ENCODE data around the gene TSPYL4. TPM values are rescaled to one million over a fixed set of nuclear protein-coding genes. Genes with fewer than 3 reads are reported as not detected.

TSPYL4 gene
- total and polyA plus RNA-seq, 2 of the 8 experiments (the other 6 are each of a cell fraction or from before 2014, with no cell fraction given), result 20.5 to 22.6 TPM

GRCh38 chr6:116229287-116229913, 24.5 kb downstream of the TSPYL4 start (continued):
- TF ChIP-seq EZH2 (IDR thresholded peaks at IDR 0.05; ENCODE audit: low read depth, low read length, severe bottlenecking), result no peak
- TF ChIP-seq EGR1 (IDR thresholded peaks at IDR 0.05; ENCODE audit: borderline replicate concordance, low read depth, low read length), result no peak
- 0 out of 2 replicates have a peak, but pooled peaks have one; percentile 31 for TF ChIP-seq ATF3 (IDR thresholded peaks at IDR 0.05; ENCODE audit: insufficient read depth, low read depth, low read length)
- TF ChIP-seq GABPA (IDR thresholded peaks at IDR 0.05; ENCODE audit: borderline replicate concordance, insufficient read depth, low read length), result no peak
- no peak for TF ChIP-seq ASH2L (IDR thresholded peaks at IDR 0.05; ENCODE audit: low read length)
- TF ChIP-seq CBX5 (IDR thresholded peaks at IDR 0.05; ENCODE audit: low read depth, low read length), result no peak
- no peak for TF ChIP-seq SIX5 (IDR thresholded peaks at IDR 0.05; ENCODE audit: low read depth, low read length)
- no peak for TF ChIP-seq RAD21 (IDR thresholded peaks at IDR 0.05 in 1 of 2, conservative IDR thresholded peaks at IDR 0.05 in 1 of 2; ENCODE audit: low read depth in 2 of 2, low read length in 2 of 2)
- no peak for TF ChIP-seq CHD1 (IDR thresholded peaks at IDR 0.05; ENCODE audit: low read depth, low read length)
- TF ChIP-seq TBP (IDR thresholded peaks at IDR 0.05; ENCODE audit: low read depth, low read length), result no peak
- peak; percentile 58 for TF ChIP-seq POLR2AphosphoS5 (IDR thresholded peaks at IDR 0.05; ENCODE audit: low read depth, low read length)
- TF ChIP-seq POLR2A (IDR thresholded peaks at IDR 0.05; ENCODE audit: control extremely low read depth in 1 of 2, low read depth in 2 of 2, low read length in 2 of 2), result peak in 1 of 2 experiments; percentile 58; a peak in 1 of 3 replicates
- peak; percentile 81 for TF ChIP-seq CHD2 (IDR thresholded peaks at IDR 0.05; ENCODE audit: low read length)
- TF ChIP-seq GTF2F1 (IDR thresholded peaks at IDR 0.05; ENCODE audit: borderline replicate concordance, low read depth, low read length), result no peak
- no peak for TF ChIP-seq JUN (IDR thresholded peaks at IDR 0.05; ENCODE audit: low read depth, low read length)
- no peak for TF ChIP-seq ZNF274 (IDR thresholded peaks at IDR 0.05; ENCODE audit: borderline replicate concordance, extremely low read depth, low read length)
- no peak for TF ChIP-seq BACH1 (IDR thresholded peaks at IDR 0.05; ENCODE audit: low read length)
- TF ChIP-seq E2F6 (IDR thresholded peaks at IDR 0.05), result no peak
- no peak for TF ChIP-seq KDM5A (IDR thresholded peaks at IDR 0.05; ENCODE audit: low read length)
- TF ChIP-seq RNF2 (IDR thresholded peaks at IDR 0.05; ENCODE audit: borderline replicate concordance, low read depth, low read length, missing control alignments, poor library complexity, severe bottlenecking), result no peak
- TF ChIP-seq CEBPB (IDR thresholded peaks at IDR 0.05; ENCODE audit: low read depth, low read length), result no peak
- no peak for TF ChIP-seq TAF7 (optimal IDR thresholded peaks at IDR 0.05; ENCODE audit: borderline replicate concordance, low read depth, low read length)
